HG02885 (cell line): Measurements from ENCODE around the gene ARHGAP27.

ENCODE experiments used
- ATAC-seq: cut with Tn5 transposase; IDR thresholded peaks from one replicate; pipeline ENCODE4 v1.9.1; 2021; ENCODE audit warnings: mild to moderate bottlenecking; ENCODE audit not compliant: unreplicated experiment, poor library complexity

ARHGAP27 gene

GRCh38 chr17:45409659-45410076, 23.0 kb downstream of the ARHGAP27 start:
- no peak for ATAC-seq

GRCh38 chr17:45408611-45409421, 23.9 kb downstream of the ARHGAP27 start:
- ATAC-seq: no peak

DNA sequence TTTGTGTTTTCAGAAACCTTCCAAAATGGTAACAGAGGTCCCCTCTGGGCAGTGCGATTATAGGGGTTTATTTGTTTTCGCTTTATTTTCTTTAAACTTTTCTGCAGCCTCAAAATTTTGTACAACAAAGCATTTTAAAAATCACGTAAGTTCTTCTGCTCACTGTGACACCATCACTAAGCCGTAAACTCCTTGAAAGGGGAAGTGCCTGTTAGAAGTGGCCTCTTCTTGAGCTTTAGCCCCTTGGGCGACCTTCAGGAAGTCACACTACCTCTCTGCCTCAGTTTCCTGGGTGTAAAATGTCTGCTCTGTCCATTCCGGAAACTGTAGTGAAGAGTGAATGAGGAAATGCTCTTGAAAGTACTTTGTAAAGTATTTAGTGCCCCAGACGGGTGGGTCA, 26.6 kb downstream of the ARHGAP27 start:
- ATAC-seq: no peak

DNA sequence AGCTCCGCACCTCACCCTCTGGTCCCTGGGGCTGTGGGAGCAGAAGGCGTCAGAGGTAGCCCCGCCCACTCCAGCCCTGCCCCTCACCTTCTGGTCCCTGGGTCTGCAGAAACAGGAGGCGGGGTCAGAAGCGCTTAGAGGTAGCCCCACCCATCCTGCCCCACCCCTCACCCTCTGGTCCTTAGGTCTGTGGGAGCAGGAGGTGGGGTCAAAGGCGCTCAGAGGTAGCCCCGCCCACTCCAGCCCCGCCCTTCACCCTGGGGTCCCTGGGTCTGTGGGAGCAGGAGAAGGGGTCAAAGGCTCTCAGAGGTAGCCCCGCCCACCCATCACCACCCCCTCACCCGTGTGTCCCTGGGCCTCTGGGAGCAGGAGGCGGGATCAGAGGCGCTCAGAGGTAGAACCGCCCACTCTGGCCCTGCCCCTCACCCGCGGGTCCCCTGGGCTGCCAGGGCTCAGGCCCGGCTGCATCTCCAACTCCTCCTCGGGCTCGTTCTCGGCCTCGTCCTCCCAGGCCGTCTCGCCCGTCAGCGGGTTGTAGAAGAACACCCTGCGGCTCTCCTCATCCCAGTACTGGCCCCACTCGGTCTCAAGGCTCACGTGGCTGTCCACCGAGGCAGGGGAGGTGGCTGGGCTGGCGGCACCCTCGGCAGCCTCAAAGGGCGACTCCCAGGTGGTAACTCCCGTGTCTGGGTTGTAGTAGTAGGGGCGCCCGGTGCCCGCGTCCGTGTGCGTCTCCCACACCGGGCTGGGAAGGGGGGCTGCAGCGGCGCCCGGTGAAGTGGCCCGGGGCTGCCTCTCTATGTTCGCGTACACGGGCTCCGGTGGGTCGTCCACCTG, 27.2 kb downstream of the ARHGAP27 start:
- no peak for ATAC-seq

DNA sequence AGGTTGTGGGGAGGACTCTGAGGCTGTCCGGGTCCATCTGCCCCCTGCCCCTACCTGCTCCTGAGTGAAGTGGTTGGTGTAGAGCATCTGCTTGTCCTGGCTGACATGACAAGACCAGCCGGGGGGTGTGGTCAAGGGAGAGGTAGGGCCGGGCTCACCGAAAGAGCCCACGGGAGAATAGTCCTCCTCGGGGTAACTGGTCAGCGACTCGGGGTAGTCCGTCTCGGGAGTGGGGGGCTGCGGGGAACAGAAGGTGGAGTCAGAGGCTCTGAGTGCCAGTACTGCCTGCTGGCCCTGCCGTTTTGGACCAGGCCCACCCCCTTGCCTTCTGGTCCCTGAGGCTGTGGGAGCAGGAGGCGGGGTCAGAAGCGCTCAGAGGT, 27.8 kb downstream of the ARHGAP27 start:
- no peak for ATAC-seq

DNA sequence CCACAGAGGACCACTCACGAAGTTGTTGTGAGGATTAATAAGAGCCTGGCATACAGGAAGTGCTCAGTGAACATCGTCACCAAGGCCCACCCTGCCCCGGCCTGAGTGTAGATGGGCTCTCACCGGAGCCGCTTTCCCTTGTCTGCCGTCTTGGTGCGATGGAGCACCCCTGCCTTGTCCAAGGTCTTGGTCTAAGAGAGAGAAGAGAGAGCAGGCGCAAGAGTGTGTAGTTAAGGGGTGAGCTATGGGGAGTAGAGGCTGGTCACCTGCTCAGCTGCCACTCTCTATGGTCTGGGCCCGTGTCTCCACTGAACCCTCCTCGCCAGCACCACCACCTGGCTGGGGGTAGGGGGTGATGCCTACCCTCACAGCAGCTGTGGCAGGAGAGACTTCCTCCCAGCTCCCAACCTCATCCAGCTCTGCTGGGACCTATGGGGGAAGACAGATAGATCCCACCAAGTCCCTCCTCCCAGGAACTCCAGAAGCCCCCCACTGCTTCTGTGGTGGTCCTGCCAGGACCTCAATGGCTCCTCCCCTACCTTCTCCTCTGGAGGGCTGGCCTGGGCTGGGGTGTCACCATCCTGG, 28.7 kb downstream of the ARHGAP27 start:
- ATAC-seq: no peak

DNA sequence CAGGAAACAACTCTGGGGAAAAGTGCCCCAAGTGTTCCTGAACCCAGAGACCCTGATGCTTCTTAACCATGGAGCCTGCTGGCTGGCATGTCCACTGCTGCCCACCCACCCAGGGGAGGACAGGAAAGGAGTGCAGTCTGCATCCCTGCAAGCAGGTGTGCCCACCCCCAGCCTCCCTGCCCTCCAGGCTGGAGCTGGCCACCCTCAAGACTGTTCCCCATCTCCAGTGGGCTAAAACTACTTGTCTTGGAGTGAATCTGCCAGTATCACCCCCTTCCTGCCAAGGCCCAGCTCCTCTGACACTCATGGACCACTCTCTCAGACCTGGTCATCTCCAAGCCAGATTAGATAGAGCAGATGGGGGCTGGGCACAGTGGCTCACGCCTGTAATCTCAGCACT, 29.8 kb downstream of the ARHGAP27 start:
- ATAC-seq: no peak

DNA sequence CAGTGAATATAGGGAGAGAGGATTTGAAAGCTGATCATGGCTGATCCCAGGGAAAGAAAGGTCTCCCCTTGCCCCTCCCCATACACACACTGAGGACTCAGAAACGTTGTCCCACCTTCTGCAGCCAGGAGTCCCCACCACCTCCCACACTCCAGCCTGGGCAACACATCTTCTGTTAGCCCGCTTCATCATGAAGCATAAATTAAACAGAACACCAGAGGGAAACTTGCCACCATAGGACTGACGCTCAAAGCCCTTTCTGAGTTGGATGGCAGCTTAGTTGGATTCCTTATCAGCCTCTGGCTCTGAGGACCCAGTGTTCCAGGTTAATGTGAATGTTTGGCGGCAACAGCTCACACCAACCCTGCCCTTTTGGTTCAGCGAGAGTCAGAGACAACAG, 33.9 kb downstream of the ARHGAP27 start:
- ATAC-seq: no peak

DNA sequence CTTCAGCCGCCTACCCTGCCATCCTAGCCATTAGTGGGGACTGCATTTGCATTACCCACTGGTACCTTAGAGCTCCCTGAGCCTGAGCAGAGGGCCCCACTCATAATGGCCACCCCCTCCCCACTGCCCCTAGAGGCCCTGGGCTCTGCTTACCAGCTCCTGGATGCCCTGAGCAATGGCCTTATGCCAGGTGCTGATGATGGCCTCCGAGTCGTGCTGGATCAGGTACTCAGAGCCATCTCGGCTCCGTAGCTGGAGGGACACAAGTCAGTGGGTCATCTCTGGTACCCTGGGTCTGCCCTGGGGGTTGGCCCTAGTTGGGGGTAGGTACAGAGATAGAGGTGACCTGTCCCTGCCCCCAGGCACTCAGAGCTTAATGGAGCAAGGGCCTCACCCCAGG, 34.9 kb downstream of the ARHGAP27 start:
- no peak for ATAC-seq

DNA sequence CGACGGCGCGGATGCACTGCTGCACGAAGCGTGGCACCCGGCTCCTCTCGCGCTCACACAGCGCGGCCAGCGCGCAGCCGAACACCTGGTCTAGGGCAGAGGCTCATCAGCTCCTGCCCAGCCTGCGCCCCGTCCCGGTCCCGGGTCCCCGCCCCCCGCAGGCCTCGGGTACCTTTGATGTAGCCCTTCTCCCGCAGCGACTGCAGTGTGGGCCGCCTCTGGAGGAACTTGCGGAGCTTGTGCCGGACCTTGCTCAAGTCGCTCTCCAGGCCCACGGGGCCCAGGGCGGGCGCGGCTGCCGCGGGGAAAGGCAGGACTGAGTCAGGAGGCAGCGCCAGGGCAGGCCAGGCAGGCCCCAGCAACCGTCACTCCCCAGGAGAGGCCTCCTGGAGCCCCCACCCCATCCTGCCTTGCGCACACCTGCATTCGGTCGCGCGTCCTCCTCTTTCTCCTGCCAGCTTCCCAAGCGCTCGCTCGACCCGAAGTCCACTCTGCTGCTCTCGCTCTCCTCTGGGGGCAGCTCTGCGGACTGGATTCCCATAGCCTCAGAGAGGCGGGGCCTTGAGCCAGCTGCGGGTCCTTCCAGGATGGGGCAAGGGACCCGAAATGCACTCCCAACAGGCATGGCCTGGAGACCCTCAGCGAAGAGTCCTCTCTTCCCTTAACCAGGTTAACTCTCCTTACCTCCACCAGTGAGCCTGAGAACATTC, 36.0 kb downstream of the ARHGAP27 start:
- ATAC-seq: no peak

DNA sequence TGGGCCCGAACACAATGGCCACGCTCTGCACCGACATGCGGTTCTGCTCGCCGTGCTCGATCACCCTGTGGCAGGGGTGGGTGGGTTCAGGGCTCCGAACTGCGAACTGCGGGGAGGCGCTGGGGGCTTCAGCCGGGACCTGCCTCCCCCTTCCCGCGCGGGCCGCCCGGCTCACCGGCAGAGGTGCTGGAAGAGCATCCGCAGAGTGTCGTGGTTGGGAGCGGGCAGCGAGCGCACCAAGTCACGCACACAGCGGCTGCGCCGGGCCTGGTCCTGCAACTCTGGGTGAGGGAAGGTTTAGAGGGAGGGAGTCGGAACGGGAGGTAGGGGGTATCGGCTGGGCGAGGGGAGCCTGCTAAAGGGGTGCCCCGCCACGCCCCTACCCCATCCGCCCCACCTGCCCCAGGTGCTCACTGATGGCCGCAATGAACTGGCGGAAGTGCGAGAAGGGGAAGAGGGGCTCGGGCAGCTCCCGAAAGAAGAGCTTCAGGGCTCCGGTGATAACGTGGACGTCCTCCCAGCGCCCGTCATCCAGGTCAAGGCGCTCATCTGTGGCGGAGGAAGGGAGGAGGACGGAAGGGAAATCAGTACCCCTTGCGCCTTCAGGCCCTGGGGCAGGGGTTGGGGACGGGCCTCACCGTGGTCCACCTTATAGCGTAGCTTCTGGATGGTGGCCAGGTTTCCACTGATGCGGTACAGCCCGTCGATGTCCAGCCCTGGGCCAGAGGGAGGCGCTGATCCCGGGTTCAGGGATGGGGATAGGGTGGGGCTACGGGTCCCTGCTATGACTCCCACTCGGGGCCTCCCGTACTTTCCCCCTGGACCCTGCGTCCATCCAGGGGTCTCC, 36.9 kb downstream of the ARHGAP27 start:
- no peak for ATAC-seq

GRCh38 chr17:45394913-45395568, 37.6 kb downstream of the ARHGAP27 start:
- ATAC-seq: no peak

DNA sequence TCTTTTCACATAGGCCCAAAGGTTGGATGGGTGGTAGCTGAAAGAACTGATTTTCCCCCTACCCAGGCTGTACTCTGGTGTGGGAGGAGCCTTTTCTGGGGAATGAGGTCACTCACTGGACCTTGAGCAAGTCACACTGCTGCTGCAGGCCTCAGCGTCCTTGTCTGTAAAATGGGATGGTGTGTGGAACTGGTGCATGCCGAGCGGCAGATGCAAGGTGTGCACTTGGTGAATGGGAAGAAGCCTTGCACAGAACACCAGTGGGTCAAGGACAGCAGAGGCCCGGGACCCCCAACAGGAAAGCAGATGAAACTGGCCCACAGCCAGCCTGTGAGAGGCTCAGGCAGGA, 38.1 kb downstream of the ARHGAP27 start:
- no peak for ATAC-seq

GRCh38 chr17:45394091-45394490, 38.6 kb downstream of the ARHGAP27 start:
- ATAC-seq: no peak

DNA sequence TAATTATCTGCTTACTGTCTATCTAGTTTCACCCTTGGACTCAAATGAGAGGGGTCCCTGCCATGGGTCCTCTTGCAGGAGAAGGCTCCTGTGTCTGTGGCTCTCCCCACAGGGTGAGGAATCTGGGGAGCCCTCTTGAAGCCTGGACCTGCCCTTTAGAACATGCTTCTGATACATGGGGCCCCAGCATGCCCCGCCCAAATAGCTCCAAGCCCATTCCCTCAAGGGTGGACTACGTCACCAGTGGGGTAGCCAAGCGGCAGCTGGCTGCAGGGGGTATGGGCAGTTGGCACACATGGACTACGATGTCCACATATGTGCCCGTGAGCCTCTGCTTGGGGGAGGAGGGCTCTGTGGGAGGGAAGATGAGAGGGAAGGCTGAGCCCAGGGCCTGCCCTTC, 39.3 kb downstream of the ARHGAP27 start:
- ATAC-seq: no peak

GRCh38 chr17:45391918-45392317, 40.8 kb downstream of the ARHGAP27 start:
- no peak for ATAC-seq

DNA sequence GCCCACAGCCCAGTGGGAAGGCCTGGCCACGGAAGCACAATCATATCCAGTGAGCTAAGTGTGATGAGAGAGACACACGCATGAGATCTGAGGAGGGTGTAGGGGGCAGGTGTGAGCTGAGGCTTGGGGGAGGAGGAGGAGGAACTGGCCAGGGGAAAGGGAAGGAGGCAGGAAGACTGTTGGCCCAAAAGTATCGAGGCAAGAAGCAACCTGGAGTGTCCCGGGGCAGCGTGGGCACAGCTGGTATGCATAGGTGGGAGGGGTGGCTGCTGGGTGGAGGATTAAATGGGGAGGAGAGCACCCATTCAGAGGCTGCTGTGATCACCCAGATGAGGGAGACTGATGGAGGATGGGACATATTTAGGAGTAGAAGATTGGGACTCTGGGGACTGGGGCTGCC, 41.4 kb downstream of the ARHGAP27 start:
- no peak for ATAC-seq

DNA sequence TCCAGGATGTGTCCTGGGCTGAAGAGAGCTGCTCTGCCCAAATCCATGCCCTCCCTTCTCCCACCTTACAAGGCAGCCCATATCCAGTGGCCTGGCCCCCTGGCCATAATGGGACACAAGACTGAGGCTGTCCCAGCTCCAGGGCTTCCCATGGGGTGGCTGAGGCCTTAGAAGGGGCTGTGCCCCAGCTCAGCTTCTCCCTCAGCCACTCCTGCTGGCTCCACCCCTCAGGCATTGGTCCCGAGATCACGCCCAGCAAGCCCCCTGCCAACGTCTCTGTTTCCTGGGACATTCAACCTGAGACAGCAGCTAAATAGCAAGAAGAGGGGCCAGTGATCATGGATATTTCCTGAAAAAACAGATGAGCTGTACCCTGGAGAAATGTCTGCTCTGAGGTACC, 43.3 kb downstream of the ARHGAP27 start:
- ATAC-seq: no peak

GRCh38 chr17:45388604-45389325, 43.9 kb downstream of the ARHGAP27 start:
- no peak for ATAC-seq
